CD4-positive, alpha-beta T cell treated with Interleukin-21 for 1 hour (primary cell): Measurements from ENCODE around the gene TRNP1.
A peak's percentile ranks its signal among the peaks of the same experiment; 100 is the strongest.
"Not testable (repeated sequence)": the region's sequence is repeated elsewhere in the genome, so short reads cannot be mapped to it uniquely, and the experiment has no call there.

Source experiments
- DNase-seq: peaks from one replicate; pipeline ENCODE4 v3.0.0-alpha.2; 2020

The TRNP1 gene

GRCh38 chr1:26976621-26977510 lies 16.6 kb upstream of the TRNP1 start:
- no peak for DNase-seq

- no peak for DNase-seq
Observed at GRCh38 chr1:26978901-26979300, 14.6 kb upstream of the TRNP1 start.

- no peak for DNase-seq
Observed at GRCh38 chr1:26981146-26981846, 12.2 kb upstream of the TRNP1 start.

DNA sequence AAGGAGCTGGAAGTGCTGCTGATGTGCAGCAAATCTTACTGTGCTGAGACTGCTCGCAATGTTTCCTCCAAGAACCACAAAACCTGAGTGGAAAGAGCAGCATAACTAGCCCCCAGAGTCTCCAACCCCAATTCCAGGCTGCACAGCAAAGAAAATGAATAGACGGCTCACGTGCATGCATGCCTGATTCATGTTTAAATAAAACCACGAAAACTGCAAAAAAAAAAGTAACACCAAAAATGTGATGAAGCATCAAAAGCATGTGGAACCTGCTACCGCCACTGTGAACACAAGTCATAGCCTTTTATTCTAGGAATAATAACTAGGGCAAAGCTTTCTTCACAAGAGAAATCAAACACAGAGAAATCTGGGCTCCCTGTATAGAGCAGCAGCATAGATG lies 9.6 kb upstream of the TRNP1 start:
- no peak for DNase-seq

GRCh38 chr1:26984291-26984690 lies 9.2 kb upstream of the TRNP1 start:
- no peak for DNase-seq

DNA sequence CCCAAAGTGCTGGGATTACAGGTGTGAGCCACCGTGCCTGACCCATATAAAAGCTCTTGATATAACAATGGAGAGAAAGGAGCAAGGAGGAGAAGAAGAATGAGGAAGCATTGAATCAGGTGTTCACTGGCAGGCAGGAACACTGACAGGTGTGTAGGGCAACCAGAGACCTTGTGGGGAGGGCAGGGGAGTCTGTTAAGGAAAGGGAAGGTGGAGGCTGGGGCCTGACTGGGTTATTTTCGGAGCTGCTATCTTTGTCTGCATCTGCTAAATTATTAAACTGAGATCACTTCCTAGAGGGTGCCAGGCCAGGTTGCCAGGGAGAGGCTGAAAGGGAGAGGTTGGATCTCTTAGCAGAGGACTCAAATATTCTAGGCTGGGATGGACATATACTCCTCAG lies 6.8 kb upstream of the TRNP1 start:
- no peak for DNase-seq

DNA sequence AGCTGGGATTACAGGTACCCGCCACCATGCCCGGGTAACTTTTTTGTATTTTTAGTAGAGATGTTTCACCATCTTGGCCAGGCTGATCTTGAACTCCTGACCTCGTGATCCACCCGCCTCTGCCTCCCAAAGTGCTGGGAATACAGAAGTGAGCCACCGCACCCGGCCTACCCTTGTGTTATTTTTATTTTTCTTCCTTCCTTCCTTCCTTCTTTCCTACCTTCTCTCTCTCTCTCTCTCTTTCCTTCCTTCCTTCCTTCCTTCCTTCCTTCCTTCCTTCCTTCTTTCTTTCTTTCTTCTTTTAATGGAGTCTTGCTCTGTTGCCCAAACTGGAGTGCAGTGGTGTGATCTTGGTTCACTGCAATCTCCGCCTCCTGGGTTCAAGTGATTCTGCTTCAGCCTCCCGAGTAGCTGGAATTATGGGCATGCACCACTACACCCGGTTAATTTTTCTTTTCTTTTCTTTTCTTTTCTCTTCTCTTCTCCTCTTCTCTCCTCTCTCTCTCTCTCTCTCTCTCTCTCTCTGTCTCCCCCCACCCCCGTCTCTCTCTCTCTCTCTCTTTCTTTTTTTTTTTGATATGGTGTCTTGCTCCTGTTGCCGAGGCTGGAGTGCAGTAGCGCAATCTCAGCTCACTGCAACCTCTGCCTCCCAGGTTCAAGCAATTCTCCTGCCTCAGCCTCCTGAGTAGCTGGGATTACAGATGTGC lies 3.9 kb upstream of the TRNP1 start:
- not testable (repeated sequence) for DNase-seq

DNA sequence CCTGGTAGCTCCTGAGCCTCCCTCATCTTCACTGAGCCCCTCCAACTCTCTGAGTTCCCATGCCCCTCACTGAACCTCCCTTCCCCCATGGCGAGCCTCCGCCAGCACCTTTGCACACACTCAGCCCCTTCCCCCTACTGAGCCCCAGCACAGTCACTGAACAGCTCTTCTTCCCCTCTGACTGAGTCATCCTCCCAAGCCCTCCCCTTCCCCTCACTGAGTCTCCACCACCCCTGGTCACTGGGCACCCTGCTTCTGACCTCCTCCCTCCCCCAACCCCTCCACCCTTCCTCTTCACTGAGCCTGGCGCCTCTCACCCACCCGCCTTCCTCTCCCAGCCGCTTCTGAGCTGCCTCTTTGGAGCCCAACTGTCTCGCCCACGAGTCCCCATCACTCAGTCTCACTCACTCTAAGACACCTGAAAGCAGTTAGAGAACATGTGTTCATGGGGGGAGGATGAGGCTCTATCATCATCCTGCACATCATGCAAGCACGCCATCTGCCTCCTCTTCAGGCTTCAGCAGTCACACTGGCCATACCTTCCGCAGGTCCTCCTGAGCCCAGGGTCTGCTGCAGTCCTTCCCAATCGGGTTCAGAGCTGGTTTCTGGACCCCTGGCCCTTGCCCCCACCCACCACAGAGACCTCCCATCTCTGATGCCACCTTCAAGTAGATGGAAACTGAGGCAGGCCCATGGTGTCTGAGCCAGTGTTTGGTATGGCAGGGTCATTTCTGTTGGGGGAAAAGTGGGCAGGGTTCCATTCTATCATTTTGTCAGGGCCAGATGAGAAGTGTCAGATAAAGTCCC lies 2.0 kb upstream of the TRNP1 start:
- DNase-seq = no peak

- no peak for DNase-seq
Observed at GRCh38 chr1:26994020-26994786, 711 bp downstream of the TRNP1 start.

DNA sequence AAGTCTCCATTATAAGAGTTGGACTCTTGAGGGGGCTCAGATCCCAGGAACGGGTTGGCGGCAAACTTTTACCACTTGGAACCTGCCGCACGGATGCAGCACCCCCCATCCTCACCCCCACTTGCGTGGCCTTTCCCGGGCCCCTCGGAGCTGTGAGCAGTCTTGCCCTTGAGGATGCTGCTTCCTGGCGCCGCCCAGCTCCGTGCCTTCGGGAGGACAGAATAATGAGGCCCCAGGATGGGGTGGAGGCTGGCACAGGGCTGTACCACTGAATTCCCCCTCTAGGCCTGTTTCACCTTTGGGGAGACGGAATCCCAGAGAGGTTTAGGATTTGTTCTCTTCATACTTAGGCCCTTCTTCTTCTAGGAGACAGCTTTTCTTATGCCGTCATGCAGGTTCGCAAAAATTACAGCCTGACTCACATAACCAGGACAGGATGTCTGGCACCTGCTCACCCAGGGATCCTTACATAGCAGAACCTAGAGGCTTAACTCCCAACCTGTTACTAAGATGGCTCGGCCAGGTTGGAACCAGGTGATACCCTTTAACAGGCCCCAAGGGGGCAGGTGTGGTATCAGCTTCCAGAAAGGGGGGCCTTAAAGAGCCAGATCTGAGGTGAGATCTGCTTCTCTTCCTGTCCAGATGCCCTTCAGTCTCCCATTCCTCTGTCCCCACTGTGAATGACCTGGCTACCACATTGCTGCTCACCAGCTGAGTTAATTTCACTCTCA lies 1.5 kb downstream of the TRNP1 start:
- no peak for DNase-seq

- no peak for DNase-seq
Observed at GRCh38 chr1:26996024-26996423, 2.5 kb downstream of the TRNP1 start.

GRCh38 chr1:26996665-26997064 lies 3.2 kb downstream of the TRNP1 start:
- no peak for DNase-seq

GRCh38 chr1:26998429-26999300 lies 5.2 kb downstream of the TRNP1 start:
- no peak for DNase-seq

GRCh38 chr1:26999440-26999987 lies 6.0 kb downstream of the TRNP1 start:
- no peak for DNase-seq

DNA sequence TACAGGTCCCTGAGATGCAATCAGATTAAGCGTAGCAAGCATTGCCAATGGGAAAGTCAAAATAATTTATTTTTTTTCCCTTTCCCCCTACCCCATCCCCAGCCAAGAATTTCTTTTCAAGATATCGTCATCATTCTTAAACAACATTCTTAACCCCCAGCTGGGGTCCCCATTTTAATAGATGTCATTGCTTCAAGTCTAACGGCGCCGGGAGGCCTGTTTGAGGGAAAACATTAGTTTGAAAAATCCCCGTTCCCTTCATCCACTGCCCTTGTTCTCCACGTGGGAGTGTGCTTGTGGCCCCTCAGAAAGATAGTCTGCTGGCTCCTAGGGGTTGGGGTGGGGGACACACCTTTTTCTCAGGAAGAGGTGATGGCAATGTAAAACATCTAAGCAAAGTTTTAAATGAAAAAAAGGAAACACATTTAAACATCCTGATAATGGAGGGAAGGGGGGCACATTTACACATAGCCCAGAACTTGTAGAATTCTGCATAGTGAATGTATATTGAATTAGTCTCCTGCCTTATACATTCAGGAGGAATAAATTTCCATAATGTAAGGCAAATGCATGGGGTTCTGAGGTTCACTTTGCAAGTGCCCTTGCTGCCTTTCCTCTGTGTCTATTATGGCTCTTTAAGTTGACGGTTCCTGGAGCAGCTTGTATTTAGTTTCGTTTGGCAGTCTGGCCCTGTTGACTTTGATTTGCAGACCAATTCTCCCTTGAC lies 6.8 kb downstream of the TRNP1 start:
- no peak for DNase-seq

GRCh38 chr1:27000817-27001460 lies 7.4 kb downstream of the TRNP1 start:
- no peak for DNase-seq

- DNase-seq = peak; percentile 38
Observed at GRCh38 chr1:27001570-27002360, 8.3 kb downstream of the TRNP1 start.
